ENCODE data around the gene MTA2. TPM values are rescaled to one million over a fixed set of nuclear protein-coding genes. Genes with fewer than 3 reads are reported as not detected.

The MTA2 gene
- total and polyA plus RNA-seq, 9 donors = 41.5 to 130 (median 89.8) TPM

DNA sequence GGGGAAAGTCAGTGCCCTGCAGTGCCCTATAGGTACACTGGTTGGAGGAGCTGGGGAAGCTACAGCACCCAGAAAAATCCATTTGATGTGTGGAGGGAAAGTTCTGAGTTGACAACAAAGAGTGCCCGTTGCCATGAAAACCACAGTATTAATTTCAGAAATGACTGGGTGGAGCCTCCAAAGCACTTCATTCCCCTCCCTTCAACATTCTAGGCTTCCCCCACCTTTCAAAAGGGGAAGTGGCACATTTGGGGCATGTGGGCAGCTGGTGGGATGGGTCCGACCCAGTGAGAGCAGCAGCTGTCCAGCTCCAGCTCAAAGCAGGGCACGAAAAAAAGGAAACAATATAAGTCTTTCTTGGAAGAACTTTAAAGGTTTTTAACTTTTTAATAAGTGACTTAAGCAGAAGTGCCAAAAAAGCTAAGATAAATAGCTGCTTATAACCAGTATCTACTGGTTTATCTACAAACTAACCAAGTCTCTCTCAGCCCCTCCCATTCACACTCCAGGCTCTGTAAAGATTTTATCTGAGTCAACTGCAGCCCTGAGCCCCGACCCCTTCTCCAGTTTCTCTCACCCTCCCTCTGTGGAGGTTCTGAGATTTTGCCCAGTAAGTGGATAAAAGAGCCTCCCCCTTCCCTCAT lies 46.1 kb downstream of the MTA2 start:
- DNase-seq = no peak
- Histone ChIP-seq H3K9me3 (no peaks in the 10 kb centered on the region), H3K27ac (peak overlapping the region; percentile 2 to 68), H3K4me3 (no peak overlapping the region), H3K4me1 (ENCODE audit: insufficient read depth) (peaks cover 30% of the 10 kb centered on the region), H3K36me3 (no peaks in the 10 kb centered on the region), H3K27me3 (no peaks in the 10 kb centered on the region)
- TF ChIP-seq POLR2A (IDR thresholded peaks at IDR 0.05) (no peak), EP300 (IDR thresholded peaks at IDR 0.05) (no peak)
- TF ChIP-seq, protein P1, sequence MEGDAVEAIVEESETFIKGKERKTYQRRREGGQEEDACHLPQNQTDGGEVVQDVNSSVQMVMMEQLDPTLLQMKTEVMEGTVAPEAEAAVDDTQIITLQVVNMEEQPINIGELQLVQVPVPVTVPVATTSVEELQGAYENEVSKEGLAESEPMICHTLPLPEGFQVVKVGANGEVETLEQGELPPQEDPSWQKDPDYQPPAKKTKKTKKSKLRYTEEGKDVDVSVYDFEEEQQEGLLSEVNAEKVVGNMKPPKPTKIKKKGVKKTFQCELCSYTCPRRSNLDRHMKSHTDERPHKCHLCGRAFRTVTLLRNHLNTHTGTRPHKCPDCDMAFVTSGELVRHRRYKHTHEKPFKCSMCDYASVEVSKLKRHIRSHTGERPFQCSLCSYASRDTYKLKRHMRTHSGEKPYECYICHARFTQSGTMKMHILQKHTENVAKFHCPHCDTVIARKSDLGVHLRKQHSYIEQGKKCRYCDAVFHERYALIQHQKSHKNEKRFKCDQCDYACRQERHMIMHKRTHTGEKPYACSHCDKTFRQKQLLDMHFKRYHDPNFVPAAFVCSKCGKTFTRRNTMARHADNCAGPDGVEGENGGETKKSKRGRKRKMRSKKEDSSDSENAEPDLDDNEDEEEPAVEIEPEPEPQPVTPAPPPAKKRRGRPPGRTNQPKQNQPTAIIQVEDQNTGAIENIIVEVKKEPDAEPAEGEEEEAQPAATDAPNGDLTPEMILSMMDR (IDR thresholded peaks at IDR 0.05) = no peak
- intact Hi-C loops (cut with DNase I) = loop anchor here in 2 of 4 donors (5.0 to 10.0 kb wide), 3 partner anchors 138 to 1059 kb away; partner anchors contain the start of genes PLAAT3 (in 1 of the 2) and SCGB1A1 (in 1 of the 2)
- WGBS, 3 donors = 13 to 24% (median 19%) methylated on average over 4 of the region's 4 CpGs

DNA sequence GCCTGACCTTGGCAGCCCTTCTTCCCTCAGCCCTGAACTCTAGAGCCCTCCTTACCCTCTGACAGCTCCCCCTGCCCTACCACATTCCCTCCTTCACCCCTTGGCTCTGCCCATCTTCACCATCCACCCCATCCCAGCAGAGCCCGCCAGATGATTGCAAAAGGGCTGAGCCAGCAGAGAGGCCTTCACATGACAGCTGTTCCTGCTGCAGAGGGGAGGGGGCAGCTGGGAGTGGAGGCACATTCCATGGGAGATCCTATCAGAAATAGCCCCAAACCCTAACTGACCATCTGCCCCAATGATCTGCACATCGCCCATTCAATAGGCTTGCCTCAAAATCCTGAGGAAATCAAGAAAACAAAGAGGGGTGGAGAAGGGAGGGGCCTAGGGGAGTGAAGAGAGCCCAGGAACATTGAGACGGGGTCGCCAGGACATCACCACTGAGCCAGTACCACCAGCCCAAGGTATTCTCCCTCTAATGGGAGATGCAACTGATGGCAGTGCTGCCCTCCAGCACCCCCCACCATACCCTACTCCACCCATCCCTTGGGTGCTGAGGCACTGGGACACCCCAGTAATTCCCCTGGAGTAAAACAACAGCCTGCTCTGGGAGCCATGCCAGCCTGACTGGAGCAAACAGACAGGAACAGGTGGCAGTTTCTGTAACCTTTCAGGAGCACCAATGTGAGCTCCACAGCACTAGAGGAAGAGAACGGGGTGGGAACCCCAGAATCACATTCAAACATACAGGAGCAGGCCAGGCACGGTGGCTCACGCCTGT lies 47.1 kb downstream of the MTA2 start:
- peaks cover 32% of the 10 kb centered on the region for H3K4me1 ChIP-seq (ENCODE audit: insufficient read depth)
- 86 to 89% (median 86%) methylated on average over 7 of the region's 7 CpGs for WGBS, 3 donors
- no peak overlapping the region for H3K4me3 ChIP-seq
- TF ChIP-seq EP300 (IDR thresholded peaks at IDR 0.05) = no peak
- TF ChIP-seq POLR2A (IDR thresholded peaks at IDR 0.05) = no peak
- TF ChIP-seq, protein P1 (IDR thresholded peaks at IDR 0.05) = no peak
- intact Hi-C loops (cut with DNase I) = loop anchor here in 2 of 4 donors (5.0 to 10.0 kb wide), 3 partner anchors 137 to 1060 kb away; partner anchors contain the start of genes PLAAT3 (in 1 of the 2) and SCGB1A1 (in 1 of the 2)
- H3K9me3 ChIP-seq = no peaks in the 10 kb centered on the region
- peak in 2 of 5 donors; percentile 53 to 55 for DNase-seq
- no peaks in the 10 kb centered on the region for H3K27me3 ChIP-seq
- no peaks in the 10 kb centered on the region for H3K36me3 ChIP-seq
- H3K27ac ChIP-seq = peak overlapping the region in 1 of 2 donors; percentile 81

DNA sequence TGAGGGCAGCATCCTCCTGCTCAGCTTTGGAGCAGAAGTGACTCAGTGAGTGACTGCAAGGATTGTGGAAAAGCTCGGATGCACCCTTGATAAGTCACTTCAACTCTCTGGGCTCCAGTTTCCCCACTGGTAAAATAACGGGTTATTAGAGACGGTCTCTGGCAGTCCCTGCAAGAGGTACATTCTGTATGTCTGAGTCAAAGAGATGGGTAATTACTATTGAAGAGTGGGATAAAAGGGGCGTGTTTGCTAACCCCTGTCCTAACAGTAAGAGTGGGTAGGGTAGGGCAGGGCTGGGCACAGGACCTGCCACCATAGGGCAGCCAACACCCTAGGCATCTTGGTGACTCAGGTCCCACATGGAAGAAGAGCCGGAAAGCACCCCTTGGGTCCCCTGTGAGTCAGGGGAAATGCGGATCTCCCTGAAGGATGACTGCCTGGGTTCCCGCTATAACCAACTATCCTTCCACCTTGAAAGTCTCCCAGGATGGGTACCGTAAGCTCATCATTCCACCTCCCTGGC lies 47.8 kb downstream of the MTA2 start:
- Histone ChIP-seq H3K4me1 (ENCODE audit: insufficient read depth) (peaks cover 36% of the 10 kb centered on the region), H3K4me3 (no peak overlapping the region), H3K27ac (peak overlapping the region; percentile 51 to 81), H3K9me3 (no peaks in the 10 kb centered on the region), H3K36me3 (no peaks in the 10 kb centered on the region), H3K27me3 (no peaks in the 10 kb centered on the region)
- no peak for DNase-seq
- WGBS, 3 donors = 66 to 84% (median 81%) methylated on average over 8 of the region's 8 CpGs
- intact Hi-C loops (cut with DNase I) = loop anchor here in 1 of 4 donors (10.0 kb wide), 1 partner anchor 1061 kb away; the partner anchor contains the start of gene PLAAT3
- TF ChIP-seq, protein P1 (IDR thresholded peaks at IDR 0.05) = no peak
- TF ChIP-seq EP300 (IDR thresholded peaks at IDR 0.05) = no peak
- no peak for TF ChIP-seq POLR2A (IDR thresholded peaks at IDR 0.05)

DNA sequence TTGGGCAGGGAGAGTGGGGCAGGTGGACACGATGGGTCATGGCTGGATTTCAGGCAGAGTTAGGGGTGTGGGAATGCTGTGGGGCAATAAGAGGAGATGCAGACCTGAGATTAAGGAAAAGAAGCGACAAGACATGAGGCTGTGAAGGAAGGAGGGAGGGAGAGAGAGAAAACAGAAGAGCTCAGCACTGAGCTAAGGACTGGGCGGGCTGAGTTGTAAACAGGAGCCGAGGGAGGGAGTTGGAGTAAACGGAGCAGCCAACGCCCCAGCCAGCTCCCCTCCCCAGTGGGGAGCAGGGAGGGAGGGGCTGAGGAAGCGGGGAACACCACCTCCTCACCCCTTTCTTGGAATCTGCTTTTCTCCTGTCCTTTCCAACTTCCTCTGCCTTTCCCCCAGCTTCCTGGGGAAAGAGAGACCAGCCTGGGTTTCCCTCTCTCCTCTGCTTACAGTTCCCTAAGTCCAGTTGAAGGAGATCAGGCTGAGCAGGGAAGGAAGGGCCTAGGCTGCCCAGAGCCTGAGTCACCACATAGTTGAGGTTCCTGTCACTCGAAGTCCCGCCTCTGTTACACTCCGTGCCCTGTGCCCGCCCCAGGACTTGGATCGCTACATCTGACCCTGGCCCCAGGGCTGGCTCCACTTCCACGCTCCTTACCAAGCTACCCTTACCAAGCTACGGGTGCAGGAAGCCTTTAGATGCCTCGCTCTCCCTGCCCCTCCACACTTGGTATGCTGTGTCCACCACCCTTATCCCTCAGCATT lies 48.4 kb downstream of the MTA2 start:
- TF ChIP-seq, protein P1 (IDR thresholded peaks at IDR 0.05) = peak in 1 of 3 donors; percentile 15
- no peak for TF ChIP-seq EP300 (IDR thresholded peaks at IDR 0.05)
- TF ChIP-seq POLR2A (IDR thresholded peaks at IDR 0.05) = peak; percentile 29
- H3K9me3 ChIP-seq = no peaks in the 10 kb centered on the region
- peaks cover 38% of the 10 kb centered on the region for H3K4me1 ChIP-seq (ENCODE audit: insufficient read depth)
- no peaks in the 10 kb centered on the region for H3K36me3 ChIP-seq
- peak; percentile 82 to 86 (median 85) for DNase-seq
- WGBS, 3 donors = 11% methylated on average over 15 of the region's 15 CpGs
- intact Hi-C loops (cut with DNase I) = loop anchor here in 1 of 4 donors (10.0 kb wide), 1 partner anchor 1062 kb away; the partner anchor contains the start of gene PLAAT3
- H3K27me3 ChIP-seq = no peaks in the 10 kb centered on the region
- no peak overlapping the region for H3K4me3 ChIP-seq
- peak overlapping the region; percentile 51 to 81 for H3K27ac ChIP-seq
